Fibroblast of skin of back (primary cell): Measurements from ENCODE around the gene ULK4.

ENCODE experiments used
- DNase-seq: peaks from one replicate; pipeline ENCODE4 v3.0.0-alpha.2; 2013

ULK4 gene

GRCh38 chr3:41247055-41248004, 714.6 kb downstream of the ULK4 start:
- DNase-seq = no peak

GRCh38 chr3:41244620-41245336, 717.1 kb downstream of the ULK4 start:
- no peak for DNase-seq

GRCh38 chr3:41243183-41243582, 718.7 kb downstream of the ULK4 start:
- no peak for DNase-seq

GRCh38 chr3:41241800-41242571, 719.9 kb downstream of the ULK4 start:
- DNase-seq = no peak

GRCh38 chr3:41241161-41241560, 720.7 kb downstream of the ULK4 start:
- DNase-seq = no peak

GRCh38 chr3:41239587-41239986, 722.3 kb downstream of the ULK4 start:
- DNase-seq = peak; percentile 20

- no peak for DNase-seq
Observed at GRCh38 chr3:41237907-41238306, 724.0 kb downstream of the ULK4 start.

- DNase-seq = no peak
Observed at GRCh38 chr3:41236228-41236627, 725.7 kb downstream of the ULK4 start.

- DNase-seq = peak; percentile 23
Observed at GRCh38 chr3:41234823-41235721, 726.8 kb downstream of the ULK4 start.

- peak; percentile 92 for DNase-seq
Observed at GRCh38 chr3:41224120-41224806, 737.6 kb downstream of the ULK4 start.

- DNase-seq = no peak
Observed at GRCh38 chr3:41223691-41224090, 738.2 kb downstream of the ULK4 start.

- no peak for DNase-seq
Observed at GRCh38 chr3:41223078-41223477, 738.8 kb downstream of the ULK4 start.

GRCh38 chr3:41222501-41222900, 739.4 kb downstream of the ULK4 start:
- no peak for DNase-seq

GRCh38 chr3:41222012-41222411, 739.9 kb downstream of the ULK4 start:
- no peak for DNase-seq

- no peak for DNase-seq
Observed at GRCh38 chr3:41220906-41221677, 740.8 kb downstream of the ULK4 start.

GRCh38 chr3:41219424-41219823, 742.5 kb downstream of the ULK4 start:
- no peak for DNase-seq

GRCh38 chr3:41216993-41217392, 744.9 kb downstream of the ULK4 start:
- no peak for DNase-seq

GRCh38 chr3:41216422-41216821, 745.5 kb downstream of the ULK4 start:
- DNase-seq = no peak

GRCh38 chr3:41213588-41213987, 748.3 kb downstream of the ULK4 start:
- DNase-seq = no peak

- no peak for DNase-seq
Observed at GRCh38 chr3:41212088-41212487, 749.8 kb downstream of the ULK4 start.
